Stimulated activated CD4-positive, alpha-beta T cell treated with anti-CD3 and anti-CD28 coated beads, Interleukin-4, amount 100 ng/mL, for 4 hours (primary cell): ENCODE results near the gene CYLC1.

ENCODE experiments used
- DNase-seq, 2 experiments: peaks; one replicate each; pipeline ENCODE4 v3.0.0-alpha.2; 2020

CYLC1 gene, protein sequence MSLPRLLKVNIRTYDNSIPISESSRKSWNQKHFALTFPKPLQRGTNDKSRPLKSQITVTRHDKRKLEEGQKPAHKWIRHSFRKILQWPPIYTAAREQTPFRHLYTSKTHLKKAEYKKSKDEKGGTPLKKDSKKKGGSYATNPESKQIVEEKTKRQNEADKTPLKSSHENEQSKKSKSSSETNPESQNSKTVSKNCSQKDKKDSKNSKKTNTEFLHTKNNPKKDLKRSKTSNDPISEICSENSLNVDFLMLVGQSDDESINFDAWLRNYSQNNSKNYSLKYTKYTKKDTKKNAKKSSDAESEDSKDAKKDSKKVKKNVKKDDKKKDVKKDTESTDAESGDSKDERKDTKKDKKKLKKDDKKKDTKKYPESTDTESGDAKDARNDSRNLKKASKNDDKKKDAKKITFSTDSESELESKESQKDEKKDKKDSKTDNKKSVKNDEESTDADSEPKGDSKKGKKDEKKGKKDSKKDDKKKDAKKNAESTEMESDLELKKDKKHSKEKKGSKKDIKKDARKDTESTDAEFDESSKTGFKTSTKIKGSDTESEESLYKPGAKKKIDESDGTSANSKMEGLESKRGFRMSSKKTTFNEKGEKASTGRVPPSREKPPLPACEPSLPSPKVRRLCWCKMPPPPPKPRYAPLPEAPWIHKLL

DNA sequence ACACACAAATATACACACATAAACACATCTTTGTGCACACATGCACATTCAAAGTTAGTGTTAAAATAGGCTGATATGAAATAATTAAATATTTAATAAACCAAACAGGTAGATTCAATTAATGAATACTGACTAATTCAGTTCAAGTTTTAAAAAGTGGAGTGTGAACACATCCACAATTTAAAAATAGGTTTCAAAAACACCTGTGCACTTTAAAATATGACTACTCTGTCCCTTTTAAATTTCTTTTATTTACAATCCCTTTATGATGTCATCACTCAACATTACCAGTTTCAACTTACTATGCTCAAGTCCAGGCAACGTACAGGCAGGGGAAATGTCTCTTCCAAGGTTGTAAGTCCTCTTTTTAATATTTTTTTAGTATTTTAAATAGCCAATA, at the start of gene CYLC1:
CYLC1 (plus strand) TSS at position 301 of the 400 bp plus-strand sequence; CDS start at position 338, 37 bp downstream.
- no peak for DNase-seq

DNA sequence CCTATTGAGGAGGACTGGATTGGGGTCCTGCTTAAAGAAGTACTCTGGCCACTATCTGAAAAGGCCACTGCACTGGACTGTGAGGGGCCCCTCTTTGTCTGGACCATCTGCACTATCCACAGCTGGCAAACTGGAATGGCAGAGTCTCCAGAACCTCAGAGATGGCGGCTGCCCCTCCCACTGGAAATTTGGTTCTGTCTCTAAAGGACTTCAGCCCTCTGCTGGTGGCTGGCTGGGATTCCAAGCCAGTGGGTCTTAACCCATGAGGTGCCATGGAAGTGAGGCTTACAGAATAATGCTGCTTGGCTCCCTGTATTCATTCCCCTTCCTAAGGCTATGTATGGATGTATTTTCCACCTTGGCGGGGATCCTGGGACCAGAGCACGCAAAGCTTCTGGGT, 41.6 kb upstream of the CYLC1 start:
- DNase-seq = no peak

DNA sequence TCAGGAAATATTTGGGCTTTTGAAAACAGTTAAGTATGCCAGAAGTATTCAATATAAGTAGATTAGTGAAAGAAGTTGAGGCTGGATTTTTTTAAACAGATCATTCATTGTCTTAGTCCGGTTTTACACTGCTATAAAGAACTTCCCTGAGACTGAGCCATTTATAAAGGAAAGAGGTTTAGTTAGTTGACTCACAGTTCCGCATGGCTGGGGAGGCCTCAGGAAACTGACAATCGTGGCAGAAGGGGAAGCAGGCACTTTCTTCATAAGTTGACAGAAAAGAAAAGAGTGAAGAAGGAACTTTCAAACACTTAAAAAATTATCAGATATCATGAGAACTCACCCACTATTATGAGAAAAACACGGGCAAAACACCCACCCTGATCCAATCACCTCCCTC, 31.1 kb upstream of the CYLC1 start:
- DNase-seq = no peak

DNA sequence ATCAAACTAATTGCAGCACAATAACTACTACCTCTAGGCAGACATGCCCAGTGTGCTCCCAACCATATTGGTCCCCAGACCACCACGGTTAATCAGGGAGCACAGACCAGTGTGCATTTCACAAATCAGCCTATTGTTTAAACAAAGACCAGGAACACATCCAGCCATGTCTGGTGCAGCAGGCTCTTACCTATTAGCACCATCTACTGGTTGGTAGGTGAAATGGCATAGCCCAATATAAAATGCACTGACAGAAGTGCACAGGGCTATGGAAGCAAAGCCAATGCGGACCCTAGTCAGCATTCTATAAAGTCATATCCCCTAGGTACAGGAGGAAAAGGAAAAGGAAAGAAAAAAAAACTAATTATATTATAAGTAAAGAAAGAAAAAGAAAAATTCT, 15.5 kb upstream of the CYLC1 start:
- DNase-seq = no peak

DNA sequence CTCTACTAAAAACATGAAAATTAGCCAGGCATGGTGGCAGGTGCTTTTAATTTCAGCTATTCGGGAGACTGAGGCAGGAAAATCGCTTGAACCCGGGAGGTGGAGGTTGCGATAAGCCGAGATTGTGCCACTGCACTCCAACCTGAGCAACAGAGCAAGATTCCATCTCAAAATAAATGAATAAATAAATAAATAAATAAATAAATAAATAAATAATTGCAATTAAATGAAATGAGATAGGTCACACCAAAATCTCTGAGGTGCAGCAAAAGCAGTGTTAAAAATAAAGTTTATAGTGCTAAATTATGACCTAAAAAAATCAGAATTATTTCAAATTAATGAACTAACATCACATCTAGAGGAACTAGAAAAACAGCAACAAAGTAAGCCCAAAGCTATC, 13.6 kb upstream of the CYLC1 start:
- DNase-seq = no peak

DNA sequence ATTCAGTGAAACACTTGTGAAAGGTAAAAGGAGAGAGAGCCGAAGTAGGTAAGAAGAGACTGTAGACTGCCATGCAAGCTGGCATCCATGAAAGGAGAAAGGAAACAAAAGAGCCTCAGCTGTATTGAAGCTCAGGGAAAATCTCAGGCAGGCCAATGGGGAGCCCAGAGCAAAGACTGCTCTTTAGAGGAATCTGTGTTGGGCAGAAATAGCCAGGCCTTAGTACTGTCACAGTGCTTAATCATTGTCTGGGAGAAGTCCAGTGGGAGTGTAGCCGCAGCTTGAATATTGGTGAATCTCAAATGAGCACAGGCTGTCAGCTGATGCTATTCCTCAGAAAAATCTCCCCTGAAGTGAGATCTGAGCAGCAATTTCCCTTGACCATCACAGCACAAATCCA, 27.6 kb downstream of the CYLC1 start:
- DNase-seq = no peak

DNA sequence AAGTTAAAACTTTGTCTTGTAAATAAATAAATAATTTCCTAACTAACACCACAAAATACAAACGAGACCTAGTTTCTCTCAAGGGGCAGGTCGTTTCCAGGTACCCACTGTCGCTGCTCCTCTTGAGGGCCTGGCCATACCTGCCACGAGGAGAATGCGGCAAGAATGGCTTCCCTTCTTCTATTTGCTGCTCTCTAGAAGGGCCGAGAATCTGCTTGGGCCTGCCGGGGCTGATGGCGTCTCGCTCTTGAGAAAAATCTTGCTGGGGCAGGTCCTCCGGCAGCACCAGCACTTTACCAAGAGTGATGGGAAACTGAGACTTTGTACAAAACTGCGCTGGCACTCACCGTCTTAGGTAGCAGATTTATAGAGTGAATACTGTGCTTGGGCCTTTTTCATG, 31.5 kb downstream of the CYLC1 start:
- DNase-seq = no peak

DNA sequence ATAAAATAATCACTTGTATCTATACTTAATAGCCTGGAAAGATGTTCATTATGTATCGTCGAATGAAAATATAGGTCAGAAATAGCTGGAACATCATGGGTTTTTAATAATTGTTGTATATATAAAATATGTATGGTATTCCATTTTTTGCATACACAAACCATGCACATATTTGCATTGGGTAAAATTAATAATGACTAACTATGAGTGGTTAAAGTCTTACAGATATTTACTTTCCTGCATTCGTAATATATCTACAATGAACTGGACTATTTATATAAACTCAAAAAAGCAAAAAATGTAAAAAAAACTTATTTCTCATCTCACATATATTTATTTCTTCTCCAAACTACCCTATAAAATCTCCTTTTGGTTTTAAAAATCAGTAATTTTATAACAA, 46.0 kb downstream of the CYLC1 start:
- DNase-seq = no peak

DNA sequence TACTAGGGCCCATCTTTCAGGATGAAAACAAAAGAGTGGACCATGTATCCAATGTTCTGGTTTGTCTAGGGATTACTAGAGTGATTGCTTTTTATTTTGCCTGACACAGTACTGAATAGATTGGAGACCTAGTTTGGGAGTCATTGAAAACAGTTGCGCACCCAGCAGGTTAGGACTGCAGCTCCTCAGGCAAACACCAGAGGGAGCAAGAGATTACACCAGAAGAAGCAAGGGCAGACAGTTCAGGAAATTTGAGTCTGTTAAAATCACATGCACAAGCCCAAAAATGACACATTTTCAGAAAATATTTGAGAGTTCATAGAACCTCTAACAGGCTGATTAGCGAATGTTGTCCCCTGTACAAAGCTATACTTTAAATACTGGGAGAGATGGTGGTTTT, 55.6 kb downstream of the CYLC1 start:
- DNase-seq = no peak

DNA sequence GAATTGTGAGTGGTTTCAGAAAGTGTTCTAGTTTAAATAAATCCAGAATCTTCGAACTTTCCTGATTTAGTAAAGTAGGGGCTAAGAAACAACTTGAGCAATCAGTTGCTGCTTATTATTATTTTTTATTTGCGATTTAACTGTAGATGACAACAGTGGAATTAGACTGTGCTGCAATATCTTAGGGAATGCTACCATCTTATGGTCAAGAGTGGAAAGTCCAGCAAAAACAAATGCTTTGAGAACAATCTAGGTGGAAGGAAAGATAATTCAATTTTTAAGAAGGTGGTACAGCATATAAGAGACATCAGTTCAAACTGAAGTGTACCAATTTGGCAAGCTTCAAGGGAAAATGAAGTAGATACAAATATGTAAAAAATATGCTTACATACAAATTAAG, 73.3 kb downstream of the CYLC1 start:
- DNase-seq = no peak
